Occipital lobe (tissue), 2 donors: ENCODE data around the gene ADAM22. TPM values are rescaled to one million over a fixed set of nuclear protein-coding genes. Genes with fewer than 3 reads are reported as not detected.

Experiments used
- DNase-seq: peaks from one replicate; lab custom pipeline; 2025; lab: John Stamatoyannopoulos, UW
- total RNA-seq: library from RNA; depleted of rRNA; stranded (reverse); fragments of >200 nt; gene quantifications from one replicate; pipeline ENCODE4 v1.2.3, GENCODE V29; 2014

The ADAM22 gene
- total RNA-seq, 1 donor from 2014 or later: 90.6 TPM

- no peak for DNase-seq
These were observed 231.6 kb downstream of the ADAM22 start for GRCh38 chr7:88165697-88166096.

GRCh38 chr7:88167223-88167622 is 233.2 kb downstream of the ADAM22 start:
- no peak for DNase-seq

- DNase-seq: no peak
These were observed 233.7 kb downstream of the ADAM22 start for GRCh38 chr7:88167721-88168120.

- no peak for DNase-seq
These were observed 235.8 kb downstream of the ADAM22 start for GRCh38 chr7:88169717-88170320.

- no peak for DNase-seq
These were observed 238.8 kb downstream of the ADAM22 start for GRCh38 chr7:88172842-88173241.

GRCh38 chr7:88176190-88176589 is 242.1 kb downstream of the ADAM22 start:
- DNase-seq: no peak

- DNase-seq: no peak
These were observed 249.0 kb downstream of the ADAM22 start for GRCh38 chr7:88183051-88183450.

GRCh38 chr7:88184848-88185304 is 250.8 kb downstream of the ADAM22 start:
- peak; percentile 5 for DNase-seq

- DNase-seq: no peak
These were observed 251.6 kb downstream of the ADAM22 start for GRCh38 chr7:88185650-88186049.

GRCh38 chr7:88191911-88192310 is 257.9 kb downstream of the ADAM22 start:
- DNase-seq: no peak

GRCh38 chr7:88200261-88200660 is 266.2 kb downstream of the ADAM22 start:
- no peak for DNase-seq

GRCh38 chr7:88200789-88201188 is 266.7 kb downstream of the ADAM22 start:
- DNase-seq: no peak

- no peak for DNase-seq
These were observed 267.3 kb downstream of the ADAM22 start for GRCh38 chr7:88201305-88201704.

GRCh38 chr7:88202278-88202677 is 268.2 kb downstream of the ADAM22 start:
- no peak for DNase-seq

GRCh38 chr7:88202799-88203198 is 268.7 kb downstream of the ADAM22 start:
- no peak for DNase-seq

- DNase-seq: no peak
These were observed 269.4 kb downstream of the ADAM22 start for GRCh38 chr7:88203401-88203800.

- DNase-seq: no peak
These were observed 270.6 kb downstream of the ADAM22 start for GRCh38 chr7:88204525-88205110.

- DNase-seq: no peak
These were observed 271.1 kb downstream of the ADAM22 start for GRCh38 chr7:88205179-88205578.

- DNase-seq: no peak
These were observed 272.2 kb downstream of the ADAM22 start for GRCh38 chr7:88206254-88206653.

- no peak for DNase-seq
These were observed 274.5 kb downstream of the ADAM22 start for GRCh38 chr7:88208521-88208920.

GRCh38 chr7:88212918-88213317 is 278.9 kb downstream of the ADAM22 start:
- DNase-seq: no peak

GRCh38 chr7:88214456-88214855 is 280.4 kb downstream of the ADAM22 start:
- no peak for DNase-seq

GRCh38 chr7:88215295-88215694 is 281.2 kb downstream of the ADAM22 start:
- DNase-seq: no peak

GRCh38 chr7:88216276-88216675 is 282.2 kb downstream of the ADAM22 start:
- DNase-seq: no peak
